Loucy (cell line): ENCODE data around the gene TUBB4B.

Source experiments
- H2AFZ ChIP-seq: fragments of 200-600 bp; sonication (generic); 2 replicates; pipeline ENCODE4 v1.6.0; 2016; ENCODE audit warnings: antibody characterized with exemption, mild to moderate bottlenecking, low read length, moderate library complexity
- H3F3A ChIP-seq: fragments of 200-600 bp; 2 replicates; pipeline ENCODE4 v1.6.0; 2016; ENCODE audit warnings: antibody characterized with exemption, low read depth, mild to moderate bottlenecking
- H3K27me3 ChIP-seq: fragments of 200-600 bp; sonication (generic); 2 replicates; pipeline ENCODE4 v1.6.1; 2014; ENCODE audit warnings: low read length, mild to moderate bottlenecking; ENCODE audit not compliant: insufficient read depth, poor library complexity, severe bottlenecking
- H3K36me3 ChIP-seq: fragments of 200-600 bp; sonication (generic); 2 replicates; pipeline ENCODE4 v1.6.1; 2016; ENCODE audit warnings: low read length; ENCODE audit not compliant: insufficient read depth
- H3K4me1 ChIP-seq: fragments of 200-600 bp; sonication (generic); 2 replicates; pipeline ENCODE4 v1.5.1; 2014; ENCODE audit warnings: low read length, mild to moderate bottlenecking; ENCODE audit not compliant: insufficient read depth, poor library complexity, severe bottlenecking
- H3K4me2 ChIP-seq: fragments of 200-600 bp; sonication (generic); 2 replicates; pipeline ENCODE4 v1.6.0; 2014; ENCODE audit warnings: antibody characterized with exemption, low read length, low read depth, mild to moderate bottlenecking; ENCODE audit not compliant: poor library complexity, severe bottlenecking
- H3K4me3 ChIP-seq: fragments of 200-600 bp; sonication (generic); 2 replicates; pipeline ENCODE4 v1.5.1; 2014; ENCODE audit warnings: low read length, mild to moderate bottlenecking, mixed read lengths; ENCODE audit not compliant: poor library complexity, severe bottlenecking
- H3K79me2 ChIP-seq: fragments of 200-600 bp; sonication (generic); 2 replicates; pipeline ENCODE4 v1.6.1; 2014; ENCODE audit warnings: low read length; ENCODE audit not compliant: insufficient read depth
- H3K9ac ChIP-seq: fragments of 200-600 bp; sonication (generic); 2 replicates; pipeline ENCODE4 v1.6.0; 2014; ENCODE audit warnings: mild to moderate bottlenecking, low read depth, low read length, moderate library complexity; ENCODE audit not compliant: poor library complexity, severe bottlenecking
- H3K9me2 ChIP-seq: fragments of 200-600 bp; sonication (generic); replicated peaks from 2 replicates; pipeline ENCODE4 v1.6.1; 2016; ENCODE audit warnings: low read depth, low read length, mixed read lengths
- H3K9me3 ChIP-seq: fragments of 200-600 bp; sonication (generic); 2 replicates; pipeline ENCODE4 v1.6.1; 2014; ENCODE audit warnings: mild to moderate bottlenecking, antibody characterized with exemption, low read length, low read depth; ENCODE audit not compliant: insufficient read depth
- H4K20me1 ChIP-seq: fragments of 200-600 bp; sonication (generic); 2 replicates; pipeline ENCODE4 v1.6.0; 2014; ENCODE audit warnings: antibody characterized with exemption, low read length, mild to moderate bottlenecking; ENCODE audit not compliant: insufficient read depth, poor library complexity, severe bottlenecking
- CTCF ChIP-seq: fragments of 200-600 bp; sonication (generic); conservative IDR thresholded peaks from 2 replicates; pipeline ENCODE4 v1.5.1; 2014; ENCODE audit warnings: mild to moderate bottlenecking, antibody characterized with exemption, low read length
- EZH2phosphoT487 ChIP-seq: fragments of 200-600 bp; IDR thresholded peaks from 2 replicates; pipeline ENCODE4 v1.6.1; 2018; ENCODE audit warnings: antibody characterized with exemption, mild to moderate bottlenecking, moderate library complexity, borderline replicate concordance

Gene TUBB4B

GRCh38 chr9:137227853-137228505 is 13.1 kb upstream of the TUBB4B start:
- Histone ChIP-seq H3K4me3 (no peak overlapping the region), H2AFZ (no peak overlapping the region), H3K36me3 (no peaks in the 10 kb centered on the region), H3K9me3 (no peaks in the 10 kb centered on the region), H4K20me1 (no peaks in the 10 kb centered on the region), H3K9me2 (no peaks in the 10 kb centered on the region), H3F3A (no peaks in the 10 kb centered on the region), H3K4me1 (peaks cover 16% of the 10 kb centered on the region), H3K27me3 (no peaks in the 10 kb centered on the region), H3K4me2 (no peak overlapping the region), H3K79me2 (no peaks in the 10 kb centered on the region), H3K9ac (no peak overlapping the region)
- TF ChIP-seq EZH2phosphoT487: no peak
- no peak for TF ChIP-seq CTCF

GRCh38 chr9:137228506-137228967 is 12.6 kb upstream of the TUBB4B start:
- Histone ChIP-seq H4K20me1 (no peaks in the 10 kb centered on the region), H3K4me3 (no peak overlapping the region)
- TF ChIP-seq EZH2phosphoT487 (no peak), CTCF (no peak)

GRCh38 chr9:137228968-137229896 is 11.9 kb upstream of the TUBB4B start:
- H3K4me1 ChIP-seq: peaks cover 9% of the 10 kb centered on the region
- no peaks in the 10 kb centered on the region for H3K27me3 ChIP-seq
- no peaks in the 10 kb centered on the region for H3K36me3 ChIP-seq
- no peaks in the 10 kb centered on the region for H3K9me3 ChIP-seq
- H3K4me3 ChIP-seq: no peak overlapping the region
- H3K9me2 ChIP-seq: no peaks in the 10 kb centered on the region
- no peaks in the 10 kb centered on the region for H3F3A ChIP-seq
- no peak overlapping the region for H3K9ac ChIP-seq
- TF ChIP-seq CTCF (no peak), EZH2phosphoT487 (no peak)
- H4K20me1 ChIP-seq: no peaks in the 10 kb centered on the region
- H2AFZ ChIP-seq: no peak overlapping the region
- no peak overlapping the region for H3K4me2 ChIP-seq
- no peaks in the 10 kb centered on the region for H3K79me2 ChIP-seq

More at GRCh38 chr9:137228506-137228967, 12.6 kb upstream of the TUBB4B start:
- H3K79me2 ChIP-seq: no peaks in the 10 kb centered on the region
- no peak overlapping the region for H3K9ac ChIP-seq
- no peaks in the 10 kb centered on the region for H3K9me3 ChIP-seq
- no peaks in the 10 kb centered on the region for H3K36me3 ChIP-seq
- no peaks in the 10 kb centered on the region for H3K9me2 ChIP-seq
- peaks cover 15% of the 10 kb centered on the region for H3K4me1 ChIP-seq
- H3F3A ChIP-seq: no peaks in the 10 kb centered on the region
- no peaks in the 10 kb centered on the region for H3K27me3 ChIP-seq
- no peak overlapping the region for H2AFZ ChIP-seq
- H3K4me2 ChIP-seq: no peak overlapping the region
